ENCODE measurements around the gene KCNAB2.

DNA sequence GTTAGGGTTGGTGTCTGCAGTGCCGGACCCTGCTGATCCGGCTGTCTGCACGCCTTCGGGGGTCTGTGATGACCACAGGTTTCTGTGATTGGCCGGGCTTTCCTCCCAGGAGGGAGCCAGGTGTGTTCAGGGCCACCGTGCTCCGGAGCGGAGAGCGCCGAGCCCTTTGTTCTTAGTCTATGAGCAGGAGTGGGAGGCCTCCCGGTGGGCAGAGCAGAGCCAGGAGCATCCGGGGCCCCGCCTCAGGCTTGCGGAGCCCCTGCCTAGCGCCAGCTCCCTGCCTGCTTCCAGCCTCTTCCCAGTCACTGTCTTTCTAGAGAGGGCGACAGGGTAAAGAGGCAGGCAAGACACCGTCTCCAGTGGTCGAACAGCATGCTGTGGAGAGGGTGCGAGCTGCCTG, 31.8 kb downstream of the KCNAB2 start:
- TF ChIP-seq CTCF (IDR thresholded peaks at IDR 0.05), result no peak
- TF ChIP-seq YY1 (IDR thresholded peaks at IDR 0.05; ENCODE audit: low read depth), result no peak
- TF ChIP-seq NRF1 (IDR thresholded peaks at IDR 0.05; ENCODE audit: low read depth, low read length), result no peak
- TF ChIP-seq FOXM1 (IDR thresholded peaks at IDR 0.05; ENCODE audit: low read depth), result no peak
- TF ChIP-seq TAF1 (IDR thresholded peaks at IDR 0.05; ENCODE audit: borderline replicate concordance, low read depth, low read length), result no peak
- no peak for TF ChIP-seq ZBTB33 (IDR thresholded peaks at IDR 0.05; ENCODE audit: borderline replicate concordance, low read depth)
- no peak for TF ChIP-seq USF1 (IDR thresholded peaks at IDR 0.05; ENCODE audit: borderline replicate concordance, low read depth)
- TF ChIP-seq TCF12 (IDR thresholded peaks at IDR 0.05), result no peak
- no peak for TF ChIP-seq CHD2 (IDR thresholded peaks at IDR 0.05; ENCODE audit: low read length, partially characterized antibody)
- no peak for TF ChIP-seq GABPA (IDR thresholded peaks at IDR 0.05; ENCODE audit: low read depth)
- TF ChIP-seq JUND (IDR thresholded peaks at IDR 0.05), result no peak
- no peak for TF ChIP-seq SMC3 (IDR thresholded peaks at IDR 0.05; ENCODE audit: low read depth, low read length)
- TF ChIP-seq RAD21 (IDR thresholded peaks at IDR 0.05; ENCODE audit: low read length), result no peak
